A549 treated with DMSO at 1 μM for 4 hours (cell line): ENCODE measurements around the gene ADRA2C. TPM values are rescaled to one million over a fixed set of nuclear protein-coding genes. Genes with fewer than 3 reads are reported as not detected.

Experiments
- total RNA-seq: library from RNA; stranded (reverse); fragments of 200-300 nt; extraction: Qiagen RNA extraction; gene quantifications from 5 replicates; pipeline ENCODE4 v1.2.3, GENCODE V29; 2022; ENCODE audit warnings: low read depth

The ADRA2C gene
- 6.9 to 11.8 TPM (median 11.3 TPM) in 5 replicates for total RNA-seq

DNA sequence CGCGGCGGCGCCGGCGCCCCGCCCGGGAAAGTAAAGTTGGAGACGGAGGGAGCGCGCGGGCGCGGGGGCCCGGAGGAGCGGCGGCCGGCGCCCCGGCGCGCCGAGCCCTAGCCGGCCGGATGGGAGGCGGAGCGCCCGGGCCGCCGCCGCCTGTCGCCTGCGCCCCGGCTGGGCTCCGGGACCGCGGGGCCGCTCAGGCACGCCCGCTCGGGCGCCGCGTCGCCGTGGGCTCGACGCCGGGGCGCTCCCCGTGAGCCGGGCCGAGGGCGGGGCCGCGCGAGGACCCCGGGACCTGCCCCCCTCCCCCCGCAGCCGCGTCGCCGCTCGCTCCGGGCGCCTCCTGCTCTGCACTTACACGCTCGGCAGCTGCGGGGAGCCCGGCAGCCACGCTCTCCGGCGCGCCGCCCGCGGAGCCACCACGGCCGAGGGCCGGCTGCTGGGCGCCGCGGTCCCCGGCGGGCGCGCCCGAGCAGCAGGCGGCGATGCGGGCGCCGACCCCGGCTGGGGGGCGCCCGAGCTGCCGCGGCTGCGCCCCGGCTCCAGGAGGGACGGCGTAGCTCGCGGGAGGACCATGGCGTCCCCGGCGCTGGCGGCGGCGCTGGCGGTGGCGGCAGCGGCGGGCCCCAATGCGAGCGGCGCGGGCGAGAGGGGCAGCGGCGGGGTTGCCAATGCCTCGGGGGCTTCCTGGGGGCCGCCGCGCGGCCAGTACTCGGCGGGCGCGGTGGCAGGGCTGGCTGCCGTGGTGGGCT lies at the start of gene ADRA2C:
Gene ADRA2C, plus strand, starts transcription at position 350 of the 749 bp plus-strand sequence. Its CDS starts 222 bp downstream, at position 572.

Other genes with a start within 250 kb of the ADRA2C start
- 120 to 138 TPM (median 132 TPM) in 5 replicates for gene LRPAP1, start 234.0 kb upstream of the ADRA2C start, total RNA-seq